ENCODE data around the gene BBS9.

BBS9 gene

GRCh38 chr7:33654676-33655075 is 525.3 kb downstream of the BBS9 start:
- H3K9me3 ChIP-seq = no peaks in the 10 kb centered on the region
- no peak for TF ChIP-seq CTCF (IDR thresholded peaks at IDR 0.05; ENCODE audit: low read depth, low read length)
- DNase-seq = no peak
- no peaks in the 10 kb centered on the region for H3K4me1 ChIP-seq
- no peaks in the 10 kb centered on the region for H3K36me3 ChIP-seq
- H3K27me3 ChIP-seq = no peaks in the 10 kb centered on the region
- no peak overlapping the region for H3K4me3 ChIP-seq (ENCODE audit: low read depth, low read length)

All from BE2C (cell line).